Activated CD4-positive, alpha-beta T cell treated with anti-CD3 and anti-CD28 coated beads, Interleukin-2, amount 50 U/mL, for 1 hour (primary cell): ENCODE data around the gene TENM4.
"Not testable (repeated sequence)": the region's sequence is repeated elsewhere in the genome, so short reads cannot be mapped to it uniquely, and the experiment has no call there.

ENCODE experiments used
- DNase-seq: peaks from one replicate; pipeline ENCODE4 v3.0.0-alpha.2; 2020

TENM4 gene

GRCh38 chr11:78920329-78920728 lies 520.5 kb downstream of the TENM4 start:
- DNase-seq, result no peak

DNA sequence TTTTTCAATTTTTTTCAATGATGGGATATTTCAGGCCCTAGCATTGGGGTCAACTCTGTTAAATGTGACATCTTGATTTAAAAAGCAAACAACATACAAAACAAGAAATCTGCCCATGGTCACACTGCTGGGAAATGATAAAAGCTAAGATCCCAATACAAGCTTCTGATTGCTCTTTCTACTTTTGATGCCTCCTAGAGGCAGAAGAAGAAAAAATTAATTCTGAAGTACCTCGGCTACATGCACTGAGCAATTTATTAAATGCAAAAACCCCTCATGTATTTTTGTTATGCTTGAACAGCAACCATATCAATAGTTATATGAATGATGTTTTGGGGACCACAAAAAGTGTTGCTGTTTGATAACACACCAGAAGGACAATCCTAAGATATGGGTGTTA lies 524.1 kb downstream of the TENM4 start:
- DNase-seq, result no peak

DNA sequence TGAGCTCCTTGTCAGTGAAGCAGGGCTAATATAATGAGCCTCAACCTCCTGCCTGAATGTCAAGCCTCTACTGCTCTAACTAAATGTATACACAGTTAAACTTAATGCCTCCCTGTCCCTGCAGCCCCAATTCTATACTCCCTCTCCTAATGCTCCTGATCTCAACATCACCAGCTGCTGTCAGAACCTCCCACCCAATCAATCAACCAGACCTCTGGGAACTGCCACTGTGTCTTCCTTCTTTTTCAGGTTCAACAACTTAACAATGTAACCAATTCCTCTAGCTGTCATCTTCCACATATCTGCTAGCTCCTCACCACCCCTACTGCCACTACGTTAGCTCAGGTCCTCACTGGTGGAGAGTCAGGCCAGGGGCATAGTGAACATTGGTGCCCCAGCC lies 526.3 kb downstream of the TENM4 start:
- no peak for DNase-seq

DNA sequence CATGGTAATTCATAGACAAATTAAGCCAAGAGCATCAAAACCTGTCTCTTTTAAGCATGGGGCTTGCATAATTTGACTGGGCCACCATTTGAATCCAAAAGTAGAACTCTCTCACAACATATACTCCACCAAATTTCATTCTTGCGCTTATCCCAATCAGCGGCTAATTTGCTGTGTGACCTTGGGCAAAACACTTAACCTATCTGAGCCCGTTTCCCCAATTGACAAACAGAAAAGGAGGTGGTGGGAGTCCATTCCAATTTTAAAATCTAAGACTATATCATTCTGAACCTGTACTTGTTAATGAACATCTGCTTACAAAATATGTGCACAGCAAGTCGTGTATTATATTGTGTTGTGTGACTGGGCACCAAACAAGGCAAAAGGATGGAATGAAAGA lies 528.1 kb downstream of the TENM4 start:
- no peak for DNase-seq

- DNase-seq, result no peak
These were observed 530.5 kb downstream of the TENM4 start for GRCh38 chr11:78910322-78910721.

DNA sequence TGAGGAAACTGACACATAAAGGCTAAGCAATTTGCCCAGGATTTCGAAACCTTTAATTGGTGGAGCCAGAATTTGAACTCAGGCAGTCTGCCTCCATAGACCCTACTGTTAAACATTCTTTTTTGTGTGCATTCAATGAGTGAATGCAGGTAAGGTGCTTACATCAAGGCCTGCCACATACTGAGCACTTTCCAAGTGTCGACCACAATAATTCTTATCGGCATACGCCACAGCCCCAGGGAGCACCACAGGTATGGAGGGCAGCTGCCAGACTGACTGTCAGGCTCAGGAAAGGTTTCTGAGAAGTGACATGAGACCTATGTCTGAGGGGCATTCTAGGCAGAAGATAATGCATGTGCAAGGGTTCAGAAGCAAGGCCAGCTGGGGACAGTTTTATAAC lies 531.4 kb downstream of the TENM4 start:
- no peak for DNase-seq

- DNase-seq, result no peak
These were observed 533.2 kb downstream of the TENM4 start for GRCh38 chr11:78907636-78908035.

GRCh38 chr11:78906566-78906965 lies 534.3 kb downstream of the TENM4 start:
- no peak for DNase-seq

DNA sequence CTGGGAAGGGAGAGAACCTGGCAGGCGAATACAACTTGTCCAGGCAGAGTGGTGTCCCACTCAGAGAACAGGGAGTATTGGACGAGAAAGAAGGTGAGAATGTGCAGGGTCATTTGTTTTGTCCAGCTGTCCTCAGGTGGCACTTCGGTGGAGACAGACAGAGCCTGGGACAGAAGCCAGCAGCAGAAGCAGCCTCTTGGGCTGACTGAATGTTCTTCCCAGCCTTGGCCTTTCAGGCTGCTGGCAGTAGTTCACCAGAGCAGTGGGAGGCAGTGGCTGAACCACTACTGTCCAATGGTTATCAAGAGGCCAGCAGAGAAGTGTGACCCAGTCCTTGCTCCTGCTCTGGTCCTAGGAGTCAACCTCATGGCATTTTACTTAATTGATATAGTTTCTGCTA lies 535.1 kb downstream of the TENM4 start:
- no peak for DNase-seq

DNA sequence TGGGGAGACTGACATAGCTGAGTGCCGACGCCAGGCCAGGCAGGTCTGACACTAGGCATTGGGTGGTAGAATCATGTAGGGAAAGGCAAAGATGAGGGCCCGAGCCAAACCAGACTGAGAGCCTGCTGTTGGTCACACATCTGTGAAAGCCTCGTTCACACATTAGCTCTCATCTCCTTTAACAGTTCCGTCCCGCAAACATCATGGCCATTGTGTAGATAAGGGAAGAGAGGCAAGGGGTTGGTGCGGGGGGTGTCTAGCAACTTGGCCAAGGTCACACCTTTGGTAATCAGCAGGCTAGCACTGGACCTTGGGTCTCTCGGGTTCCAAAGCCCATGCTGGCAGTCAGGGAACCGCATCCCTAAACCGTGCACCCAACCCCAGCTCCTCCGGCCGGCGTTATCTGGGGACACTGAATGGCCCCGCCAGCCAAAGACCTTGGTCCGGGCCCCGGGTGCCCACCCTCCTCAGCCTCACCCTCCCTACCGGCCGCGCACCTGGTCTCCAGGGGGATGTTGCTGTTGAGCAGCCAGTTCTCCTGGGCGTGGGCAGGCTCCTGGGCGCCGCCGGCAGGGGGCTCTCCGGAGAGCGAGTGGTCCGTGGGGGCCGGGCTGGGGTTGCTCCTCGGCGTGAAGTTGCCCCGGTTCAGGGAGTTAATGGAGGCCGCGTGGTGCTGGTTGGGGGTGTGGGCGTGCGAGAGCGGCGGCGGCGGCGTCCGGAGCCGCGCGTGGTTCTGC lies 537.9 kb downstream of the TENM4 start:
- DNase-seq, result no peak

- no peak for DNase-seq
These were observed 539.0 kb downstream of the TENM4 start for GRCh38 chr11:78901831-78902230.

DNA sequence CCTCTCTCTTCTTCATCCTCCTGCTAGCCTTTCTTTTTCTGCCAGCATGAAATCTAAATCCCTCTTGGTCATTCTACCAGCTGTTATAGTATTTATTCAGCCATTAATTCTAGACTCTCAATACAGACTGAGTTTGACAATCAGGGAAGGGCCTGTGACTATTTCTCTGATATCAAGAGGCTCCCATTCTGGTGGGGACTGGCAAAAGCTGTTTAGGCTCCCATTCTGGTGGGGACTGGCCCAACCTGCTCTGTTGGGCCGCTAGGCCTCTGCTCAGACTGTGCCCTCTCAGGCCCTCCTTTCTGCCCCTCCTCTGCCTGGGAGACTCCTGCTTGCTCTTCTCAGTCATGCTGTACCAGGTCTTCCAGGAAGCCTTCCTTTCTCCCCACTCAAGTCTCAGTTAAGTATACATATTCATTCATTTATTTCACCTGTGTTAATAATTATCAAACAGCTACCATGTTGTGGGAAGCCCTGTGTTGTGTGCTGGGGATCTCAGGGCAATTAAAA lies 542.5 kb downstream of the TENM4 start:
- DNase-seq, result no peak

DNA sequence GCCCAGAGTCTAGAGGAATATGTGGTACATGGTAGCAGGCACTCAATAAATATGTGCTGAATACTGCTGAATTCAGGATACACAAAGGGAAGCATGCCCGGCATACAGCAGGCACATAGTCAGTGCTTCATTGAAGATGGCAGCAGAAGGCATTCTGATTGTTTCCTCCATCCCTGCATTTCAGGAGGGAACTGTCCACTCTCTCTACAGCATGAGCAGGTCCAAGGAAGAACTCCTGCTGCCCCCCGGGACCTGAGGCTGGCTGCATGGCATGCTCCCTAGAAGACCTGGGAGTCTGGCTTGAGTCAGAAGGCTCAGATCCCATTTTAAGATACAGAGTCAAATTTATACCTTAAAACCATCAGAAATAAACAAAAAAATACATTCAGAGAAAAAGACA lies 546.8 kb downstream of the TENM4 start:
- no peak for DNase-seq

- no peak for DNase-seq
These were observed 551.1 kb downstream of the TENM4 start for GRCh38 chr11:78889698-78890097.

DNA sequence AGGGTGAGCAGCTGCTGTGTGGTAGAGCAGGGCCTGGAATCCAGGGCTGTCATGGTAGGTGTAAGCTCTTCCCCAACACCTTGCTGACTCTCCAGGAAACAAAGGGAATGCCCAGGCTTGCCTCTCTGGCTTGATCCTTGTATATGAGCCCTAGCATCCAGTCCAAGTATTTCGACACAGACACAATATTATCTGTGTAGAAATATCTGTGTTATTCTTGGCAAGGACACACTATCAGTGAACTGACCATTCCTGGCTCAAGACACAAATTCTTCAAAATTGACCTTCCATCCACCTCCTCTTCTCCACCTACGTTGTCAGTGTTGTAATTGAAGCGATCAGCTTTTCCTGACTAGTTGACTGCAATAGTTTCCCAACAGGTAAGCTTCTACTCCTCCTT lies 554.2 kb downstream of the TENM4 start:
- DNase-seq, result no peak

GRCh38 chr11:78884761-78885160 lies 556.1 kb downstream of the TENM4 start:
- DNase-seq, result no peak

GRCh38 chr11:78883506-78883905 lies 557.3 kb downstream of the TENM4 start:
- no peak for DNase-seq

DNA sequence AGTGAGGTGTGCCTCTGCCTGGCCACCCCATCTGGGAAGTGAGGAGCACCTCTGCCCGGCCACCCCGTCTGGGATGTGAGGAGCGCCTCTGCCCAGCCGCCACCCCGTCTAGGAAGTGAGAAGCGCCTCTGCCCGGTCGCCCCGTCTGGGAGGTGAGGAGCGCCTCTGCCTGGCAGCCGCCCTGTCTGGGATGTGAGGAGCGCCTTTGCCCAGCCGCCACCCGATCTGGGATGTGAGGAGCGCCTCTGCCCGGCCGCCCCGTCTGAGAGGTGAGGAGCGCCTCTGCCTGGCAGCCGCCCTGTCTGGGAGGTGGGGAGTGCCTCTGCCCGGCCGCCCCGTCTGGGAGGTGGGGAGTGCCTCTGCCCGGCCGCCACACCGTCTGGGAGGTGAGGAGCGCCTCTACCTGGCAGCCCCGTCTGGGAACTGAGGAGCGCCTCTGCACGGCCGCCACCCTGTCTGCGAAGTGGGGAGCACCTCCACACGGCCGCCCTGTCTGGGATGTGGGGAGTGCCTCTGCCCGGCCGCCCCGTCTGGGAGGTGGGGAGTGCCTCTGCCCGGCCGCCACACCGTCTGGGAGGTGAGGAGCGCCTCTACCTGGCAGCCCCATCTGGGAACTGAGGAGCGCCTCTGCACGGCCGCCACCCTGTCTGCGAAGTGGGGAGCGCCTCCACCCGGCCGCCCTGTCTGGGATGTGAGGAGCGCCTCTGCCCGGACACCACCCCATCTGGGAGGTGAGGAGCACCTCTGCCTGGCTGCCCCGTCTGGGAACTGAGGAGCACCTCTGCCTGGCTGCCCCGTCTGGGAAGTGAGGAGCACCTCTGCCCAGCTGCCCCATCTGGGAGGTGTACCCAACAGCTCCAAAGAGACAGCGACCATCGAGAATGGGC lies 561.5 kb downstream of the TENM4 start:
- not testable (repeated sequence) for DNase-seq

GRCh38 chr11:78878631-78879030 lies 562.2 kb downstream of the TENM4 start:
- no peak for DNase-seq

DNA sequence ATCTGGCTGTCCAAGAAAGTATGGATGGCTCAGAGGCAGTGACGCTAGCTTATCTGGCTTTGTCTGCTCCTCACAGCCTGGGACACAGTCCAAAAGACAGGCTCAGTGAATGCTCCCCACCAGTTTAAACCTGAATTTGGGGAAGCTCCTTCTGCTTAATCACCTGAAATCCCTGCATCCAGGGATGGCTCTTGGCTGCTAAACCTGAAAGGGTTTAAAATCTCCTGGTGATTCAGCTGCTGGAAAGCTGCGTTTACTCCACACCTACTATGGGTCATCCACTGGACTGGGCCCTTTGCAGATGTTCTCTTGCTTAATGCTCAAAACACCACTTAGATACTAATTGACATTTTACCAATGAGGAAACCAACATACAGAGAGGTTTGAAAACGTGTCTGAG lies 564.2 kb downstream of the TENM4 start:
- DNase-seq, result no peak

GRCh38 chr11:78870655-78871054 lies 570.2 kb downstream of the TENM4 start:
- no peak for DNase-seq

GRCh38 chr11:78869293-78869692 lies 571.5 kb downstream of the TENM4 start:
- no peak for DNase-seq

DNA sequence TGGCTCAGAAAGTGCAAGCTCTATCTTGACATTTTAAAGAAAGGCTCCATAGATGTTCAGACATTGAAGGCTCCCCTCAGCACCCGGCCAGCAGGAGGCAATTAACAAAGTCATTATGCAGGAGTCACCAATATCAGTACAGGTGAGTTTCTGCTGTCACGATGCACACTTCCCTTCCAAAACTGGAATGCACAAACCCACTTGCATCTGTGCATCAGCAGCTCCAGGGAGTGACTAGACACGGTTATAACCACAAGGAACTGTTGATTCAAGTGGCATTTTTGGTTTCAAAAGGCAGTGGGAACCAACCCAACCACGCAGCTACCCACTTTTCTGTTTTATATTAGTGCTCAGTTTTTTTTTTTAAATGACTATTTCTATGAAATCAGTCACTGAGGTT lies 572.3 kb downstream of the TENM4 start:
- DNase-seq, result no peak
